Astrocyte of the cerebellum (primary cell): ENCODE data around the gene TRAPPC12.

Experiments
- DNase-seq: peaks from one replicate; pipeline ENCODE4 v3.0.0-alpha.2; 2011; ENCODE audit warnings: low read depth
- H3K4me3 ChIP-seq: 2 replicates; pipeline ENCODE4 v1.5.1; 2011; ENCODE audit warnings: mild to moderate bottlenecking, low read depth, low read length, moderate library complexity
- CTCF ChIP-seq: IDR thresholded peaks from 2 replicates; pipeline ENCODE4 v1.5.1; 2012; ENCODE audit warnings: low read length, low read depth, moderate library complexity, mild to moderate bottlenecking; ENCODE audit errors: missing control alignments
- in situ Hi-C: cut with HindIII; loops from 2 replicates; pipeline ENCODE4 v1.10.0; 2017; ENCODE audit warnings: low sequenced_read_pairs

Gene TRAPPC12

GRCh38 chr2:3341336-3341735, 38.2 kb upstream of the TRAPPC12 start:
- no peak overlapping the region for H3K4me3 ChIP-seq
- no peak for TF ChIP-seq CTCF
- in situ Hi-C loops: no loop called here

GRCh38 chr2:3342324-3342723, 37.2 kb upstream of the TRAPPC12 start:
- no peak for DNase-seq
- no peak for TF ChIP-seq CTCF
- in situ Hi-C loops: no loop called here
- H3K4me3 ChIP-seq: no peak overlapping the region

More at GRCh38 chr2:3341336-3341735, 38.2 kb upstream of the TRAPPC12 start:
- DNase-seq: no peak

- DNase-seq: no peak
- H3K4me3 ChIP-seq: no peak overlapping the region
- TF ChIP-seq CTCF: no peak
- in situ Hi-C loops: no loop called here
These were observed 36.5 kb upstream of the TRAPPC12 start for GRCh38 chr2:3343012-3343411.

- no peak overlapping the region for H3K4me3 ChIP-seq
- DNase-seq: no peak
- TF ChIP-seq CTCF: no peak
- in situ Hi-C loops: no loop called here
These were observed 34.6 kb upstream of the TRAPPC12 start for GRCh38 chr2:3344897-3345296.

- in situ Hi-C loops: no loop called here
- no peak overlapping the region for H3K4me3 ChIP-seq
- no peak for DNase-seq
- TF ChIP-seq CTCF: no peak
These were observed 33.9 kb upstream of the TRAPPC12 start for GRCh38 chr2:3345621-3346020.

- DNase-seq: no peak
- TF ChIP-seq CTCF: no peak
- H3K4me3 ChIP-seq: no peak overlapping the region
- in situ Hi-C loops: no loop called here
These were observed 30.7 kb upstream of the TRAPPC12 start for GRCh38 chr2:3348767-3349166.

- in situ Hi-C loops: no loop called here
- DNase-seq: no peak
- TF ChIP-seq CTCF: no peak
- no peak overlapping the region for H3K4me3 ChIP-seq
These were observed 30.2 kb upstream of the TRAPPC12 start for GRCh38 chr2:3349211-3349693.
